OCI-LY1 (cell line): ENCODE data around the gene ENPEP.

ENCODE experiments used
- H2AFZ ChIP-seq: fragments of 200-600 bp; sonication (generic), shearing (Covaris generic); 2 replicates; pipeline ENCODE4 v1.6.0; 2014; ENCODE audit warnings: antibody characterized with exemption, mild to moderate bottlenecking, low read length
- H3F3A ChIP-seq: fragments of 200-600 bp; sonication (generic), shearing (Covaris generic); 2 replicates; pipeline ENCODE4 v1.6.0; 2014; ENCODE audit warnings: mild to moderate bottlenecking, antibody characterized with exemption, low read length, moderate library complexity; ENCODE audit not compliant: insufficient read depth
- H3K27ac ChIP-seq: fragments of 200-600 bp; sonication (generic); 2 replicates; pipeline ENCODE4 v1.5.1; 2014; ENCODE audit warnings: low read length, mixed run types, mild to moderate bottlenecking, low read depth; ENCODE audit not compliant: poor library complexity, severe bottlenecking
- H3K27me3 ChIP-seq: fragments of 200-600 bp; sonication (generic); 2 replicates; pipeline ENCODE4 v1.6.0; 2014; ENCODE audit warnings: antibody characterized with exemption, mild to moderate bottlenecking, low read length, moderate library complexity; ENCODE audit not compliant: insufficient read depth
- H3K36me3 ChIP-seq: fragments of 200-600 bp; sonication (generic); 2 replicates; pipeline ENCODE4 v1.6.1; 2014; ENCODE audit warnings: mild to moderate bottlenecking, antibody characterized with exemption, low read length, moderate library complexity, mixed read lengths; ENCODE audit not compliant: insufficient read depth
- H3K4me1 ChIP-seq: fragments of 200-600 bp; sonication (generic); 2 replicates; pipeline ENCODE4 v1.5.1; 2014; ENCODE audit warnings: mild to moderate bottlenecking, low read length, moderate library complexity; ENCODE audit not compliant: insufficient read depth, severe bottlenecking
- H3K4me2 ChIP-seq: fragments of 200-600 bp; sonication (generic), shearing (Covaris generic); 2 replicates; pipeline ENCODE4 v1.6.1; 2014; ENCODE audit warnings: low read length
- H3K4me3 ChIP-seq: fragments of 200-600 bp; sonication (generic); 2 replicates; pipeline ENCODE4 v1.5.1; 2014; ENCODE audit warnings: low read length, low read depth, mild to moderate bottlenecking, mixed read lengths; ENCODE audit not compliant: poor library complexity, severe bottlenecking
- H3K79me2 ChIP-seq: fragments of 200-600 bp; shearing (Covaris generic); 2 replicates; pipeline ENCODE4 v1.6.1; 2016; ENCODE audit warnings: mixed run types, low read length, mixed read lengths; ENCODE audit not compliant: insufficient read depth
- H3K9ac ChIP-seq: fragments of 200-600 bp; sonication (generic), shearing (Covaris generic); 2 replicates; pipeline ENCODE4 v1.6.1; 2014; ENCODE audit warnings: mild to moderate bottlenecking, low read length, mixed read lengths
- H3K9me2 ChIP-seq: fragments of 200-600 bp; sonication (generic), shearing (Covaris generic); 2 replicates; pipeline ENCODE4 v1.6.1; 2014; ENCODE audit warnings: low read depth, mild to moderate bottlenecking, low read length, mixed read lengths
- H3K9me3 ChIP-seq: fragments of 200-600 bp; shearing (Covaris generic); 2 replicates; pipeline ENCODE4 v1.6.1; 2014; ENCODE audit warnings: low read length, mixed read lengths
- H4K20me1 ChIP-seq: fragments of 200-600 bp; sonication (generic), shearing (Covaris generic); 2 replicates; pipeline ENCODE4 v1.6.0; 2016; ENCODE audit warnings: mild to moderate bottlenecking, low read length; ENCODE audit not compliant: insufficient read depth
- EZH2 ChIP-seq: fragments of 200-600 bp; sonication (generic), shearing (Covaris generic); IDR thresholded peaks from 2 replicates; pipeline ENCODE4 v1.8.0; 2017; ENCODE audit warnings: borderline replicate concordance, mixed run types, mild to moderate bottlenecking, antibody characterized with exemption, low read length, moderate library complexity, mixed read lengths
- TF ChIP-seq, protein P1 (sequence below): fragments of 200-600 bp; sonication (generic), shearing (Covaris generic); IDR thresholded peaks from 2 replicates; pipeline ENCODE4 v1.5.1; 2017; ENCODE audit warnings: mild to moderate bottlenecking, antibody characterized with exemption, low read length, moderate library complexity, mixed read lengths

ENPEP gene

DNA sequence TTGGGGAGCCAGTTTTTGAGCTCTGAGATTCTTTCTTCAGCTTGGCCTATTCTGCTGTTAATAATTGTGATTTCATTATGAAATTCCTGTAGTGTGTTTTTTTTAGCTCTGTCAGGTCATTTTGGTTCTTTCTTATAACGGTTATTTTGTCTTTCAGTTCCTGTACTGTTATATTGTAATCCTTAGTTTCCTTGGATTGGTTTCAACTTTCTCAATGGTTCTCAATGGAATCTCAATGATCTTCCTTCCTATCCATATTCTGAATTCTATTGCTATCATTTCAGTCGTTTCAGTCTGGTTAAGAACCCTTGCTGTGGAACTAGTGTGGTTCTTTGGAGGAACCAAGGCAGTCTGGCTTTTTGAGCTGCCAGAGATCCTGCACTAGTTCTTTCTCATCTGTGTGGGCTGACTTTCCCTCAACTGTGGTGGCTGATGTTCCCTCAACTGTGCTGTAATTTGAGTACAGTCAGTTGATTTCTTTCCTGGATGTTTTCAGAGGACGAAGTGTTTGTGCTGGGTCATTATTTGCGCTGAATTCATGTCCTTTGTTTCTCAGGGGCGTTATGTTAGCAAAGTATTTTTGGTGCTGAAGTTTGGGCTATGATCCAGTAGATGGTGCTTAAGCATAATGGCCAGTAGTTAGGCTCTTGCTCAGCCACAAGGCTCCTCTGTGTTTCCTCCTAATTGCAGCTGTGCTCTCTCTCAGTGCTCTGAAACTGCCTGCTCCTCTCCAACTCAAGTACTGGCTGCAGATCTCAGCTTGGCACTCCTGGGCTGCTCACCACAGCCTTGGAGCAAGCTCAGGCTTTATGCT, 27.5 kb downstream of the ENPEP start:
- H3K27me3 ChIP-seq, result no peaks in the 10 kb centered on the region
- H3K9ac ChIP-seq, result no peak overlapping the region
- H3K4me1 ChIP-seq, result no peaks in the 10 kb centered on the region
- no peak overlapping the region for H2AFZ ChIP-seq
- H3K9me3 ChIP-seq, result no peaks in the 10 kb centered on the region
- no peaks in the 10 kb centered on the region for H3F3A ChIP-seq
- no peak overlapping the region for H3K4me3 ChIP-seq
- no peaks in the 10 kb centered on the region for H4K20me1 ChIP-seq
- H3K9me2 ChIP-seq, result no peaks in the 10 kb centered on the region
- no peaks in the 10 kb centered on the region for H3K79me2 ChIP-seq
- H3K36me3 ChIP-seq, result no peaks in the 10 kb centered on the region
- H3K4me2 ChIP-seq, result no peak overlapping the region
- TF ChIP-seq, protein P1, sequence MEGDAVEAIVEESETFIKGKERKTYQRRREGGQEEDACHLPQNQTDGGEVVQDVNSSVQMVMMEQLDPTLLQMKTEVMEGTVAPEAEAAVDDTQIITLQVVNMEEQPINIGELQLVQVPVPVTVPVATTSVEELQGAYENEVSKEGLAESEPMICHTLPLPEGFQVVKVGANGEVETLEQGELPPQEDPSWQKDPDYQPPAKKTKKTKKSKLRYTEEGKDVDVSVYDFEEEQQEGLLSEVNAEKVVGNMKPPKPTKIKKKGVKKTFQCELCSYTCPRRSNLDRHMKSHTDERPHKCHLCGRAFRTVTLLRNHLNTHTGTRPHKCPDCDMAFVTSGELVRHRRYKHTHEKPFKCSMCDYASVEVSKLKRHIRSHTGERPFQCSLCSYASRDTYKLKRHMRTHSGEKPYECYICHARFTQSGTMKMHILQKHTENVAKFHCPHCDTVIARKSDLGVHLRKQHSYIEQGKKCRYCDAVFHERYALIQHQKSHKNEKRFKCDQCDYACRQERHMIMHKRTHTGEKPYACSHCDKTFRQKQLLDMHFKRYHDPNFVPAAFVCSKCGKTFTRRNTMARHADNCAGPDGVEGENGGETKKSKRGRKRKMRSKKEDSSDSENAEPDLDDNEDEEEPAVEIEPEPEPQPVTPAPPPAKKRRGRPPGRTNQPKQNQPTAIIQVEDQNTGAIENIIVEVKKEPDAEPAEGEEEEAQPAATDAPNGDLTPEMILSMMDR, result no peak
- TF ChIP-seq EZH2, result no peak
- no peak overlapping the region for H3K27ac ChIP-seq

DNA sequence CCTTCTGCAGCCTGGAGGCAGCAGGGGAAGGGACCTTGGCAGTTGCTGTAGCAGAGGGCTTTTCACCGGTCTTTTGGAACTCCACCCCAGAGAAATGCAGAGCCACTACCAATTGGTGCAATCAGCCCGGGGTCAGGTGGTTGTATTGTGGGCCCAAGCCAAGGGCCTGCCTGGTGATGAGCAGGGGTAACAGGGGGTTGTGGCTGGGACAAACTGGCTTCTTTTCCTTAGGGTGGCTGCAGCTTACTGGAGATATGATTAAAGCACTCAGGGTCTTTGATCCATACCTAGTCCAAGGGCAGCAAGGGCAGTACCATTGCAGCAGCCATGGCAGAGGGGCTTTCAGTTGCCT, 28.1 kb downstream of the ENPEP start:
- no peak overlapping the region for H3K27ac ChIP-seq
- no peaks in the 10 kb centered on the region for H3K36me3 ChIP-seq
- no peaks in the 10 kb centered on the region for H4K20me1 ChIP-seq
- H3K9me3 ChIP-seq, result no peaks in the 10 kb centered on the region
- H3K4me2 ChIP-seq, result no peak overlapping the region
- no peak overlapping the region for H2AFZ ChIP-seq
- H3K4me1 ChIP-seq, result no peaks in the 10 kb centered on the region
- H3F3A ChIP-seq, result no peaks in the 10 kb centered on the region
- H3K27me3 ChIP-seq, result no peaks in the 10 kb centered on the region
- H3K79me2 ChIP-seq, result no peaks in the 10 kb centered on the region
- TF ChIP-seq, protein P1, result no peak
- no peak for TF ChIP-seq EZH2
- H3K9me2 ChIP-seq, result no peaks in the 10 kb centered on the region
- no peak overlapping the region for H3K9ac ChIP-seq
- H3K4me3 ChIP-seq, result no peak overlapping the region

DNA sequence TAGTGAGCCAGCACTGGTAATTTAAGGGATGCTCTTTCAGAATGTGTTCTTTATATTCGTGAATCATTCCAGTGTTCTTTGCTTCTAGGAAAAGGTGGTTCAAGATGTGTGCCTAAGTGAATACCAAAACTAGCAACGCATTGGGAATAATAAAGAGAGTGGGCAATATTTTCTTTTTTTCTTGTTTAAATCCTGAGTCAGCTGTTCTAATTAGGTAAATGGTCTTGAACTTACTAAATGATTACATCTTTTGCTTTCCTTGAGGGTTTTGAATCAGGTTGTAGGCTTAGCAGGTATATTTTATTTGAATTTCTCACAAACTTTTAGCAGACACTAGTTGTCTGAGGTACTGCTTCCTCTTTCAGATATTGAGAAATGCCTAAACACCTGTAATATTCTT, 29.5 kb downstream of the ENPEP start:
- Histone ChIP-seq H4K20me1 (no peaks in the 10 kb centered on the region), H3K27me3 (no peaks in the 10 kb centered on the region)

More for the DNA sequence above, 29.5 kb downstream of the ENPEP start:
- no peaks in the 10 kb centered on the region for H3F3A ChIP-seq
- no peaks in the 10 kb centered on the region for H3K9me3 ChIP-seq
- H3K4me1 ChIP-seq, result no peaks in the 10 kb centered on the region
- H3K36me3 ChIP-seq, result no peaks in the 10 kb centered on the region
- H3K79me2 ChIP-seq, result no peaks in the 10 kb centered on the region
- TF ChIP-seq EZH2, result no peak
- TF ChIP-seq, protein P1, result no peak
- no peaks in the 10 kb centered on the region for H3K9me2 ChIP-seq
- H3K9ac ChIP-seq, result no peak overlapping the region
- no peak overlapping the region for H3K4me2 ChIP-seq
- no peak overlapping the region for H3K4me3 ChIP-seq
- H3K27ac ChIP-seq, result no peak overlapping the region
- no peak overlapping the region for H2AFZ ChIP-seq
